Stomach smooth muscle (tissue), 2 donors: Measurements from ENCODE around the gene KMT2C.

Experiments
- H3K27ac ChIP-seq: one replicate; pipeline ENCODE4 v1.7.0; 2013; ENCODE audit warnings: mild to moderate bottlenecking, low read length, inconsistent platforms
- H3K27me3 ChIP-seq, 2 donors: one replicate each; pipeline ENCODE4 v1.7.0; 2013; ENCODE audit warnings: low read length in 2 of 2; ENCODE audit not compliant: insufficient read depth in 2 of 2, control insufficient read depth in 1 of 2
- H3K36me3 ChIP-seq, 2 donors: one replicate each; pipeline ENCODE4 v1.7.0; 2013; ENCODE audit warnings: low read length in 2 of 2; ENCODE audit not compliant: control insufficient read depth in 2 of 2, insufficient read depth in 2 of 2
- H3K4me1 ChIP-seq: one replicate; pipeline ENCODE4 v1.7.0; 2013; ENCODE audit warnings: low read length; ENCODE audit not compliant: control insufficient read depth, insufficient read depth
- H3K4me3 ChIP-seq, 2 donors: one replicate each; pipeline ENCODE4 v1.7.0; 2013; ENCODE audit warnings: low read length in 2 of 2
- H3K9ac ChIP-seq, 2 donors: one replicate each; pipeline ENCODE4 v1.7.0; 2013; ENCODE audit warnings: low read length in 2 of 2, mild to moderate bottlenecking in 1 of 2
- H3K9me3 ChIP-seq, 2 donors: one replicate each; pipeline ENCODE4 v1.7.0; 2013; ENCODE audit warnings: low read length in 2 of 2; ENCODE audit not compliant: control insufficient read depth in 2 of 2
- donor health status: healthy.
- donor health status: Pancreatic carcinoma.

The KMT2C gene

GRCh38 chr7:152136686-152137085 lies 299.1 kb downstream of the KMT2C start:
- Histone ChIP-seq H3K9ac (no peak overlapping the region), H3K27me3 (no peaks in the 10 kb centered on the region), H3K4me3 (peak overlapping the region in 1 of 2 donors; percentile 22), H3K9me3 (no peaks in the 10 kb centered on the region), H3K4me1 (peaks cover 8% of the 10 kb centered on the region), H3K27ac (peak overlapping the region; percentile 18), H3K36me3 (peaks cover 37 to 50% of the 10 kb centered on the region in 2 donors)

- no peaks in the 10 kb centered on the region for H3K9me3 ChIP-seq
- H3K4me3 ChIP-seq = no peak overlapping the region
- H3K27me3 ChIP-seq = no peaks in the 10 kb centered on the region
- H3K27ac ChIP-seq = no peak overlapping the region
- H3K4me1 ChIP-seq = peaks cover 8% of the 10 kb centered on the region
- H3K9ac ChIP-seq = no peak overlapping the region
- peaks cover 25 to 51% of the 10 kb centered on the region in 2 donors for H3K36me3 ChIP-seq
Measured at GRCh38 chr7:152133804-152134203, 302.0 kb downstream of the KMT2C start.

- no peak overlapping the region for H3K27ac ChIP-seq
- H3K9ac ChIP-seq = no peak overlapping the region
- no peak overlapping the region for H3K4me3 ChIP-seq
- peaks cover 17 to 43% of the 10 kb centered on the region in 2 donors for H3K36me3 ChIP-seq
- no peaks in the 10 kb centered on the region for H3K9me3 ChIP-seq
- no peaks in the 10 kb centered on the region for H3K27me3 ChIP-seq
- peaks cover 8% of the 10 kb centered on the region for H3K4me1 ChIP-seq
Measured at GRCh38 chr7:152132812-152133211, 303.0 kb downstream of the KMT2C start.

GRCh38 chr7:152131981-152132494 lies 303.8 kb downstream of the KMT2C start:
- no peaks in the 10 kb centered on the region for H3K27me3 ChIP-seq
- H3K9ac ChIP-seq = no peak overlapping the region
- H3K4me1 ChIP-seq = peaks cover 4% of the 10 kb centered on the region
- no peak overlapping the region for H3K27ac ChIP-seq
- no peak overlapping the region for H3K4me3 ChIP-seq
- no peaks in the 10 kb centered on the region for H3K9me3 ChIP-seq
- H3K36me3 ChIP-seq = peaks cover 20 to 38% of the 10 kb centered on the region in 2 donors

- H3K36me3 ChIP-seq = peaks cover 20 to 38% of the 10 kb centered on the region in 2 donors
- no peak overlapping the region for H3K9ac ChIP-seq
Measured at GRCh38 chr7:152130658-152131590, 304.9 kb downstream of the KMT2C start.

GRCh38 chr7:152129682-152130081 lies 306.1 kb downstream of the KMT2C start:
- no peaks in the 10 kb centered on the region for H3K4me1 ChIP-seq
- H3K4me3 ChIP-seq = no peak overlapping the region
- H3K27me3 ChIP-seq = no peaks in the 10 kb centered on the region
- H3K9ac ChIP-seq = no peak overlapping the region
- no peaks in the 10 kb centered on the region for H3K9me3 ChIP-seq
- H3K27ac ChIP-seq = no peak overlapping the region
- peaks cover 24 to 38% of the 10 kb centered on the region in 2 donors for H3K36me3 ChIP-seq

More at GRCh38 chr7:152130658-152131590, 304.9 kb downstream of the KMT2C start:
- no peaks in the 10 kb centered on the region for H3K9me3 ChIP-seq
- H3K4me3 ChIP-seq = no peak overlapping the region
- H3K4me1 ChIP-seq = no peaks in the 10 kb centered on the region
- H3K27ac ChIP-seq = no peak overlapping the region
- H3K27me3 ChIP-seq = no peaks in the 10 kb centered on the region

GRCh38 chr7:152128741-152129461 lies 306.9 kb downstream of the KMT2C start:
- Histone ChIP-seq H3K9ac (no peak overlapping the region), H3K9me3 (no peaks in the 10 kb centered on the region), H3K27ac (no peak overlapping the region), H3K27me3 (no peaks in the 10 kb centered on the region), H3K4me1 (no peaks in the 10 kb centered on the region), H3K36me3 (peaks cover 29 to 43% of the 10 kb centered on the region in 2 donors), H3K4me3 (no peak overlapping the region)

- Histone ChIP-seq H3K27ac (no peak overlapping the region), H3K4me3 (no peak overlapping the region), H3K4me1 (no peaks in the 10 kb centered on the region), H3K9ac (no peak overlapping the region), H3K9me3 (no peaks in the 10 kb centered on the region), H3K36me3 (peaks cover 29 to 40% of the 10 kb centered on the region in 2 donors), H3K27me3 (no peaks in the 10 kb centered on the region)
Measured at GRCh38 chr7:152128252-152128651, 307.6 kb downstream of the KMT2C start.

GRCh38 chr7:152127229-152127628 lies 308.6 kb downstream of the KMT2C start:
- H3K4me3 ChIP-seq = no peak overlapping the region
- H3K9ac ChIP-seq = no peak overlapping the region
- no peaks in the 10 kb centered on the region for H3K9me3 ChIP-seq
- no peaks in the 10 kb centered on the region for H3K27me3 ChIP-seq
- H3K27ac ChIP-seq = no peak overlapping the region
- H3K36me3 ChIP-seq = peaks cover 32 to 36% of the 10 kb centered on the region in 2 donors
- no peaks in the 10 kb centered on the region for H3K4me1 ChIP-seq

- Histone ChIP-seq H3K27me3 (no peaks in the 10 kb centered on the region), H3K9ac (no peak overlapping the region), H3K9me3 (no peaks in the 10 kb centered on the region), H3K27ac (no peak overlapping the region), H3K4me3 (no peak overlapping the region), H3K4me1 (no peaks in the 10 kb centered on the region), H3K36me3 (peaks cover 31 to 33% of the 10 kb centered on the region in 2 donors)
Measured at GRCh38 chr7:152126741-152127140, 309.1 kb downstream of the KMT2C start.
